Upper lobe of right lung (tissue), 1 donor: ENCODE data around the gene ABCB1. TPM values are rescaled to one million over a fixed set of nuclear protein-coding genes. Genes with fewer than 3 reads are reported as not detected.

ENCODE experiments used
- ATAC-seq: fragments of 200-7000 bp; cut with Tn5 transposase; one replicate; pipeline ENCODE4 v1.9.1; 2020; ENCODE audit warnings: mild to moderate bottlenecking, moderate library complexity
- DNase-seq: peaks from one replicate; pipeline ENCODE4 v3.0.0-alpha.2; 2020
- H3K27ac ChIP-seq: fragments of 200-600 bp; one replicate; pipeline ENCODE4 v1.8.0; 2022
- H3K27me3 ChIP-seq: fragments of 200-600 bp; one replicate; pipeline ENCODE4 v1.8.0; 2022; ENCODE audit warnings: mild to moderate bottlenecking
- H3K36me3 ChIP-seq: fragments of 200-600 bp; one replicate; pipeline ENCODE4 v1.8.0; 2022
- H3K4me1 ChIP-seq: fragments of 200-600 bp; one replicate; pipeline ENCODE4 v1.8.0; 2022
- H3K4me3 ChIP-seq: fragments of 200-600 bp; one replicate; pipeline ENCODE4 v1.8.0; 2022; ENCODE audit warnings: mild to moderate bottlenecking
- H3K9me3 ChIP-seq: fragments of 200-600 bp; one replicate; pipeline ENCODE4 v1.8.0; 2022
- intact Hi-C: fragments of 100-400 bp; cut with DNase I; formaldehyde crosslinking; loops from one replicate; pipeline ENCODE4 v1.11.0; 2022
- total RNA-seq: library from RNA; stranded (reverse); fragmentation: NEBNext Ultra II Directional; extraction: Animal tissue kit (Norgen Biotek cat#: 25700); gene quantifications from one replicate; pipeline ENCODE4 v1.2.1, GENCODE V29; 2021
- TF ChIP-seq, protein P1 (sequence below): fragments of 200-600 bp; IDR thresholded peaks from one replicate; pipeline ENCODE4 v1.8.0; 2022; ENCODE audit warnings: antibody characterized with exemption
- donor health status: DM: no; HTN: yes; CAD: no; lungs with severe emphysema.

The ABCB1 gene
- total RNA-seq, 1 donor from 2014 or later = 7.5 TPM

- intact Hi-C loops = no loop called here
- no peak overlapping the region for H3K4me3 ChIP-seq
Observed at GRCh38 chr7:87480386-87480785, 120.3 kb downstream of the ABCB1 start.

DNA sequence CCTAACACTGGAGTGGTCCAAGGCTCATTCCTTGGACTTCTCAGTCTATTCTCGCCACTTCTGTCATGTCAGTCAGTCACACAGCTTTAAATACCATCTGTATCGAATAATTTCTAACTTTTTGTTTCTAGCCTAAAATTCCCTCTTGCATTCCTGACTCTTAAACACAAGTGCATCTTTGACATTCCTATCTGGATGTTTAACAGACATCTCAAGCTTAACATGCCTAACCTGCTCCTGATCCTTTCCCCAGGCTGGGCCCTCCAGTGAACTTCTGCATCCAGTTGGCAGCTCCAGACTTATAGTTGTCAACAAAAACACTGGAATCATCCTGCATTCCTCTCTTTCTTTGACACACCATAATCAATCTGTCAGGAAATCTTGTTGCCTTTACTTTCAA is 120.7 kb downstream of the ABCB1 start:
- Histone ChIP-seq H3K36me3 (no peaks in the 10 kb centered on the region), H3K27ac (no peak overlapping the region), H3K4me1 (no peaks in the 10 kb centered on the region), H3K27me3 (peaks cover 5% of the 10 kb centered on the region), H3K9me3 (no peaks in the 10 kb centered on the region), H3K4me3 (no peak overlapping the region)
- intact Hi-C loops = no loop called here
- DNase-seq (no peak), ATAC-seq (no peak)
- TF ChIP-seq, protein P1, sequence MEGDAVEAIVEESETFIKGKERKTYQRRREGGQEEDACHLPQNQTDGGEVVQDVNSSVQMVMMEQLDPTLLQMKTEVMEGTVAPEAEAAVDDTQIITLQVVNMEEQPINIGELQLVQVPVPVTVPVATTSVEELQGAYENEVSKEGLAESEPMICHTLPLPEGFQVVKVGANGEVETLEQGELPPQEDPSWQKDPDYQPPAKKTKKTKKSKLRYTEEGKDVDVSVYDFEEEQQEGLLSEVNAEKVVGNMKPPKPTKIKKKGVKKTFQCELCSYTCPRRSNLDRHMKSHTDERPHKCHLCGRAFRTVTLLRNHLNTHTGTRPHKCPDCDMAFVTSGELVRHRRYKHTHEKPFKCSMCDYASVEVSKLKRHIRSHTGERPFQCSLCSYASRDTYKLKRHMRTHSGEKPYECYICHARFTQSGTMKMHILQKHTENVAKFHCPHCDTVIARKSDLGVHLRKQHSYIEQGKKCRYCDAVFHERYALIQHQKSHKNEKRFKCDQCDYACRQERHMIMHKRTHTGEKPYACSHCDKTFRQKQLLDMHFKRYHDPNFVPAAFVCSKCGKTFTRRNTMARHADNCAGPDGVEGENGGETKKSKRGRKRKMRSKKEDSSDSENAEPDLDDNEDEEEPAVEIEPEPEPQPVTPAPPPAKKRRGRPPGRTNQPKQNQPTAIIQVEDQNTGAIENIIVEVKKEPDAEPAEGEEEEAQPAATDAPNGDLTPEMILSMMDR = no peak

More at GRCh38 chr7:87480386-87480785, 120.3 kb downstream of the ABCB1 start:
- no peaks in the 10 kb centered on the region for H3K4me1 ChIP-seq
- H3K36me3 ChIP-seq = no peaks in the 10 kb centered on the region
- no peaks in the 10 kb centered on the region for H3K9me3 ChIP-seq
- TF ChIP-seq, protein P1 = no peak
- ATAC-seq (no peak), DNase-seq (no peak)
- H3K27me3 ChIP-seq = peaks cover 5% of the 10 kb centered on the region
- no peak overlapping the region for H3K27ac ChIP-seq

DNA sequence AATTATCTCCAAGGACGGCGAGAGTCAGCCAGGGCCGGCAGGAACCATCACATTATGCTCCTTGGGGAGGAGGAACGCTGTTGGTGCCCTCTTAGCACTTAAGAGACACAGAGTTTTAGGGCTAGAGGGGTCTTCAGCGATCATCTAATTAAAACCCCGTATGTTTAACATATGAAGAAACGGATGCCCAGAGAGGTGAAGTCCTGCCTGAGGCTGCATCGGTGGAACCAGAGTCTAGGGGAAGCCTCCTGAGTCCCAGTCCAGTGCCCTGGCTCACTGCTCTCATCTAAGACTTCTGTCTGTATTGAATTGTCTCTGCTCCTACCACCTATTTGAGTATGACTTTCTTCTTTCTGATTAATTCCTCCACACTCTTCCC is 124.5 kb downstream of the ABCB1 start:
- no peaks in the 10 kb centered on the region for H3K9me3 ChIP-seq
- H3K4me3 ChIP-seq = peak overlapping the region; percentile 46
- ATAC-seq = no peak
- H3K36me3 ChIP-seq = no peaks in the 10 kb centered on the region
- intact Hi-C loops = no loop called here
- H3K27ac ChIP-seq = no peak overlapping the region
- TF ChIP-seq, protein P1 = no peak
- DNase-seq = no peak
- no peaks in the 10 kb centered on the region for H3K4me1 ChIP-seq
- H3K27me3 ChIP-seq = peaks cover 5% of the 10 kb centered on the region

- peak; percentile 54 for ATAC-seq
- Histone ChIP-seq H3K36me3 (no peaks in the 10 kb centered on the region), H3K27ac (no peak within 1 kb of the TSS), H3K9me3 (no peaks in the 10 kb centered on the region), H3K4me1 (no peaks in the 10 kb centered on the region), H3K4me3 (peak within 1 kb of the TSS; percentile 46), H3K27me3 (peaks cover 5% of the 10 kb centered on the region)
- DNase-seq = peak; percentile 59
- intact Hi-C loops = no loop called here
- TF ChIP-seq, protein P1 = no peak
Observed at GRCh38 chr7:87475359-87476178, 125.1 kb downstream of the ABCB1 start, which contains the start of gene ABCB4. ABCB4 (minus strand) TSS chr7:87475680; CDS start chr7:87475465, 215 bp downstream.

DNA sequence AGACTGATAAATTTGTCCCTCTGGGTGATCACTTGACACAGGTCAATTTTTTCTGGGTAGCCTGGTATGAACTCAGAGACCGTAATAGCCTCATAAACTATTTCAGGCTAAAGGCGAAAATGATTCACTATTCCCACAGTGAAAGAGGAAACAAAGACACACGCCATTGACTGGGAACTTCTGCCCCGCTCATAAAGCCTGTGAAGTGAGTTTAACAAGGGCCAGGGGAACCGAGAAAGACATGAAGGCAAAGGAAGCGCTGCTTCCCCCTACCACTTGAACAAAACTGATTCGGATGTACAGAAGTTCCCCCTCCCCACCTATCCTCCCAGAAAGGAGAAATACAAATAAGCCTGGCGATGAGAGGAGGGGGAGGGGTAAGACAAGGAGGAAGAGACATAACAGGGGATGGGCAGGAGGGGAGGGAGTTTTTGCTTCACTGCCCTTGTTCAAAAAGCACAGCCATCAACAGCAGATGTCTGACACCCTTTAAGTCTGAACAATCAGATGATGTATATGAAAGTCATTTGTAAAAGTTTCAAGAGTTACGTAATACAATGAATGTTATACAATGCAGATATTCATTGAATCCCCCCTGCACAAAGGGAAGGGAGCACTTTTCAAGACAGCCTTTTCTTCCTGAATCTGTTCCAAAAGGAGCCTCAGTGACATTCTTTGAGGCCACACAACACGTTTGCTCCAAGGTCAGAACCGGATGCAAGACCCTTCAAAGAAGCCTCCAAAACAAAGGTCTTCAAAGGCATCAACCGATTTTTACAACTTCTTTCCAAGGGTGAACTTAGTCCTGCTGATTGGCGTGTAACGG is 125.9 kb downstream of the ABCB1 start:
- intact Hi-C loops = no loop called here

More for the DNA sequence above, 125.9 kb downstream of the ABCB1 start:
- Histone ChIP-seq H3K36me3 (no peaks in the 10 kb centered on the region), H3K4me3 (peak overlapping the region; percentile 46), H3K27ac (no peak overlapping the region), H3K27me3 (peaks cover 2% of the 10 kb centered on the region), H3K9me3 (no peaks in the 10 kb centered on the region), H3K4me1 (no peaks in the 10 kb centered on the region)
- DNase-seq (no peak), ATAC-seq (peak; percentile 64)
- TF ChIP-seq, protein P1 = no peak
